ENCODE data around the gene CDK5. TPM values are rescaled to one million over a fixed set of nuclear protein-coding genes. Genes with fewer than 3 reads are reported as not detected.

Gene CDK5
- total RNA-seq, 4 donors from 2014 or later, result 3.7 to 10.7 (median 5.9) TPM

DNA sequence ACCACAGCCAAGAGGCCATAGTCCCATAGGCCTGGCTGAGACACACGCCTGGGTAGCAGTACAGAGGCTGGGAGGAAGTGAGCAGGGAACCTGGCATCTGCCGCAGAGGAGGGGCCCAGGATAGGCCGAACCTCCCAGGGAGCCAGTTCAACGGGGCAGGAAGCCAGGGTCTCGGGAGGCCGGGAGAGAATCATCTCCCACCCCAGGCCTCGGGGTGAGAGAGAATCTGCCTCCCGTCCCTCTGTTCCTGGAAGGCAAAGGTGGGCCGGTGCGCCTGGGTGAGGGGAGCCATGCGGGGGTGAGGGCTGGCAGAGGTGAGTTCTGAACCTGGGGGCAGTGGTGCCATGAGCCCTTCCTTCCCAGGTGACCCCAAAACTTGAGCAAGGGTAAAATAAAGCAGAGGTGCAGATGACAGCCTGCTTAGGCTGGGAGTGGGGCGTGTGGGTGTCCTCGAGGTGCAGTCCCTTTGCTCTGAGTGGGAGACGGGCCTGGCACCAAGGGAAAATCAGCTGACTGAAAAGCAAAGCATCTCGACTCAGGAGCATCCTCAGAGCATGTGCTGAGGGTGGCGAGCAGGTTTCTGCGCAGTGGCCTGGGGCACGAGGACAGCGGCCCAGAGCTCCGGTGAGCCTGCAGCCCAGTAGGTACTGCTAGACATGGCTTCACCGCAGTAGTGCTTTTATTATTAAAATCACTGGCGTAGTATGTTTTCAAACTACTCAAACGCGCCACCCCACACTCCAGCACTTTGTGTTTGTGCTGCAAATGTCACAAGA is 44.1 kb upstream of the CDK5 start:
- in situ Hi-C loops (cut with MboI; ENCODE audit: low sequenced_read_pairs in 4 of 4) (loop anchor here in 3 of 4 donors (10.0 kb wide), 3 partner anchors 57 to 77 kb away; partner anchors contain the start of genes ABCB8 (in 1 of the 3), ASIC3 (in 1 of the 3) and ATG9B (in 1 of the 3)), intact Hi-C loops (cut with DNase I; ENCODE audit: low total_unique reads) (no loop called here)
- ATAC-seq, result no peak
- DNase-seq, result no peak
- Histone ChIP-seq H3K27me3 (no peaks in the 10 kb centered on the region), H3K9me3 (no peaks in the 10 kb centered on the region), H3K36me3 (no peaks in the 10 kb centered on the region), H3K27ac (no peak overlapping the region), H3K4me1 (peaks cover 0 to 13% of the 10 kb centered on the region in 2 donors), H3K4me3 (no peak overlapping the region)
- TF ChIP-seq CTCF (IDR thresholded peaks at IDR 0.05 in 4 of 5, conservative IDR thresholded peaks at IDR 0.05 in 1 of 5) (no peak), POLR2A (IDR thresholded peaks at IDR 0.05) (no peak)

DNA sequence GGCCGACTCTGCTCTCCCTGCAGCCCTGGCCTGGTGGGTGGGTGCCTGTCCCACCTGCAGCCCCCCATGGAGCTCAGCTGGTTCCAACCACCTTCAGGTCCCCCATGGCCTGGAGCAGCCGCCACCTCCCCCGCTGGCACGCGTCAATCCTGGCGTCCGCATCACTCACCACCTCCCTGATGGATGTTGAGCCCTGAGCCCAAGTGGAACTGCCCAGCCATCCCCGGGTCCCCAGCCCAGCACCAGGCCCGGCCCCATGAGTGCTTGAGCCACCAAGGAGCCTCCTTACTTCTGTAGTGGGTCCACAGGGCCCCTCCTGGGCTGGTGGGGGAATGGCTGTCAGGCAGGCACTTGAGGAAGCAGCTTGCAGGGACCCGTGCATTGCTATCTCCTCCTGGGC is 43.2 kb upstream of the CDK5 start:
- no peaks in the 10 kb centered on the region for H3K9me3 ChIP-seq
- H3K4me3 ChIP-seq, result no peak overlapping the region
- in situ Hi-C loops (cut with MboI; ENCODE audit: low sequenced_read_pairs in 4 of 4), result loop anchor here in 3 of 4 donors (10.0 kb wide), 3 partner anchors 56 to 76 kb away; partner anchors contain the start of genes ABCB8 (in 1 of the 3), ASIC3 (in 1 of the 3) and ATG9B (in 1 of the 3)
- DNase-seq (no peak), ATAC-seq (no peak)
- no peak for TF ChIP-seq POLR2A (IDR thresholded peaks at IDR 0.05)
- no peak for TF ChIP-seq CTCF (IDR thresholded peaks at IDR 0.05 in 4 of 5, conservative IDR thresholded peaks at IDR 0.05 in 1 of 5)
- H3K36me3 ChIP-seq, result no peaks in the 10 kb centered on the region
- intact Hi-C loops (cut with DNase I; ENCODE audit: low total_unique reads), result no loop called here
- no peaks in the 10 kb centered on the region for H3K27me3 ChIP-seq
- H3K4me1 ChIP-seq, result peaks cover 0 to 13% of the 10 kb centered on the region in 2 donors
- H3K27ac ChIP-seq, result no peak overlapping the region

GRCh38 chr7:151099486-151100211 is 42.0 kb upstream of the CDK5 start:
- no peaks in the 10 kb centered on the region for H3K9me3 ChIP-seq
- in situ Hi-C loops (cut with MboI; ENCODE audit: low sequenced_read_pairs in 4 of 4) (loop anchor here in 3 of 4 donors (10.0 kb wide), 3 partner anchors 55 to 75 kb away; partner anchors contain the start of genes ABCB8 (in 1 of the 3), ASIC3 (in 1 of the 3) and ATG9B (in 1 of the 3)), intact Hi-C loops (cut with DNase I; ENCODE audit: low total_unique reads) (no loop called here)
- DNase-seq (no peak), ATAC-seq (no peak)
- H3K36me3 ChIP-seq, result no peaks in the 10 kb centered on the region
- no peak overlapping the region for H3K4me3 ChIP-seq
- no peaks in the 10 kb centered on the region for H3K27me3 ChIP-seq
- H3K4me1 ChIP-seq, result peaks cover 0 to 13% of the 10 kb centered on the region in 2 donors
- TF ChIP-seq POLR2A (IDR thresholded peaks at IDR 0.05) (no peak), CTCF (IDR thresholded peaks at IDR 0.05 in 4 of 5, conservative IDR thresholded peaks at IDR 0.05 in 1 of 5) (no peak)
- no peak overlapping the region for H3K27ac ChIP-seq

- ATAC-seq (no peak), DNase-seq (no peak)
- Histone ChIP-seq H3K27ac (no peak overlapping the region), H3K4me3 (no peak overlapping the region), H3K4me1 (peaks cover 4 to 12% of the 10 kb centered on the region in 2 donors), H3K9me3 (no peaks in the 10 kb centered on the region), H3K27me3 (no peaks in the 10 kb centered on the region), H3K36me3 (peaks cover 0 to 4% of the 10 kb centered on the region in 2 donors)
- in situ Hi-C loops (cut with MboI; ENCODE audit: low sequenced_read_pairs in 4 of 4) (no loop called here), intact Hi-C loops (cut with DNase I; ENCODE audit: low total_unique reads) (no loop called here)
- TF ChIP-seq CTCF (IDR thresholded peaks at IDR 0.05 in 4 of 5, conservative IDR thresholded peaks at IDR 0.05 in 1 of 5), result no peak
- TF ChIP-seq POLR2A (IDR thresholded peaks at IDR 0.05), result no peak
These were observed 38.3 kb upstream of the CDK5 start for GRCh38 chr7:151095828-151096475.
